ENCODE data around the gene BLACAT1.
A peak's percentile ranks its signal among the peaks of the same experiment; 100 is the strongest.

BLACAT1 gene

DNA sequence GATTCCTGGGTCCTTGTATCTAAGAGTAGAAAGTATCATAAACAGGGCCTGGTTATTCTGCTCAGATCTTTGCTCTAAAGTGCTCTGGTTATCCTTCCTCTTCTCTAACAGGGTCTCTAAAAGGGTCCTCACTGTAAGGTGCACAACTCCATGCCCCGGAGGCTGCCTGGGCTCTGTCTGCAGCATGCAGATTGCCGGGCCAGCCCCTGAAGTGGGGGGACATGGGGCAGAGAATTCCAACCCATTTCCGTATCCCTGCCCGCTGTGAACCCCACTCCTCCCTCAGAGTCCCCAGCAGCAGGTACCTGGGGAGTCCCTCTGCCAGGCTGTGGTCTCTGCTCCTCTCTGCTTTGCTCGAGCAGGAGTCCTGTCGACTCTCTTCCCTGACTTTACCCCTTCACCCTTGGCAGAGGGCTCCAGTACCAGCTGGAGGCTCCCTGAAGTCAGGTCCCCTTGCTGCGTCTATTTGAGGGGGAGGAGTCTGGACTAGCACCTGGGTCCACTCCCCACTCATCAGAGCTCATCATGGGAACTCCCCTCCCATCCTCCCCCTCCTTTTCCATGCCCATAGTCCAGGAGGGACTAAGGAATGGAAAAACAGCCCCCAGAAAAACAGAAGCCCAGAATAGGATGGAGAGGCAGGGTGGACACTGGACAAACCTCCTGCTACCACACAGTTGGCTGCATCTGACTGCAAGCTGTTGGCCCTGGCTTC lies 12.1 kb downstream of the BLACAT1 start:
- H3K36me3 ChIP-seq (ENCODE audit: control insufficient read depth, low read depth, low read length), result no peaks in the 10 kb centered on the region
- peak overlapping the region; percentile 35 for H3K9ac ChIP-seq (ENCODE audit: low read length)
- peaks cover 94% of the 10 kb centered on the region for H3K4me1 ChIP-seq (ENCODE audit: control insufficient read depth, low read depth, low read length)
- H3K27me3 ChIP-seq (ENCODE audit: control insufficient read depth, insufficient read depth, low read length), result no peaks in the 10 kb centered on the region
- peak overlapping the region; percentile 41 for H3K4me3 ChIP-seq (ENCODE audit: low read length)
- no peaks in the 10 kb centered on the region for H3K9me3 ChIP-seq (ENCODE audit: control insufficient read depth, low read depth, low read length)
- H3K27ac ChIP-seq (ENCODE audit: low read length), result no peak overlapping the region

DNA sequence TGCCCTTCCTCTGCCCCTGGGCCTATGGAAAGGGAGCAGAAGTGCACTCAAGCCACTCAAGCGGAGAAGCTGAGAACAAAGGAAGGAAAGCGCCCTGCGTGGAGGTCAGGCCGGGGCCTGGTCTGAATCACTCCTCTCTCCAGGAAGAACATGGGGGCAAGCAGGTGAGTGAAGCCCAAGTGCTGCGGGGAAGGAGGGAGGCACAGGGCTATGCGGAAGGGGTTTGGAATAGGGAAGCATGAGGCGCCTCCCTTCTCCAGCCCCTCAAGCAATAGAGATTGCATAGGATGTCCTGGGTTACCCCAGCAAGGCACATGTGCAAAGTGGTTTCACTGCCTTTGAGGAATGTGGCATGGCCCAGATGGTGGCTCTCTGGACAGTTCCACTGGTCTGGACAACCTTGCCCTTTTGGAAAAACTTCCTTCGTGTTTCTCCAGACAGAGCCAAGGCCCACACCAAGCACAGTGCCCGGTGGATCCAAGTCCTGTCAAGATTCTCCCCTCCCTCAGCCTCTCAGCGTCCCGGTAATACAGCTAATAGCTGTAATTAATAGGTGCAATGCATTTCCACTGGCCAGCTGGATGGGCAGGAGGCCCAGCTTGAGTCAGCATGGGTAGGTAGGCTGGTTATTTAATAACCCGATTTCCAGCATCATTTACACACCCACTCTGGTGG lies 13.7 kb downstream of the BLACAT1 start:
- Histone ChIP-seq H3K9me3 (ENCODE audit: control insufficient read depth, low read depth, low read length) (no peaks in the 10 kb centered on the region), H3K9ac (ENCODE audit: low read length) (no peak overlapping the region), H3K4me3 (ENCODE audit: low read length) (peak overlapping the region; percentile 15), H3K27ac (ENCODE audit: low read length) (no peak overlapping the region), H3K36me3 (ENCODE audit: control insufficient read depth, low read depth, low read length) (no peaks in the 10 kb centered on the region), H3K4me1 (ENCODE audit: control insufficient read depth, low read depth, low read length) (peaks cover 80% of the 10 kb centered on the region), H3K27me3 (ENCODE audit: control insufficient read depth, insufficient read depth, low read length) (no peaks in the 10 kb centered on the region)

DNA sequence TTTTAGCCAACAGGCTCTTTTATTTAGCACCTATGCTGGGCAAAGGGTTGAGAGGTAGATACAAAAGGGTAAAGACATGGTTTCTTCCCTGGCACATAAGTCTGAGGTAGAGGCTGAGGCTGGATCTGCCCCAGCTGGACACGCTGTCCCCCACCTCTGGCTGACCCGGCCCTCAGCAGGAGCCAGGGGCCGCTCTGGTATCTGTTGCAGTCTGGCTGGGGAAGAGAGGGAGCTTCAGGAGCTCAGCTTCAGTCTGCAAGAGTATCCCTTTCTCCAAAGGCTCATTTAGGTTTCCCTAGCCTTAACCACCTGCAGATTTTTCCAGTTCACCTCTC lies 14.2 kb downstream of the BLACAT1 start:
- Histone ChIP-seq H3K27ac (ENCODE audit: low read length) (no peak overlapping the region), H3K4me3 (ENCODE audit: low read length) (peak overlapping the region; percentile 15), H3K36me3 (ENCODE audit: control insufficient read depth, low read depth, low read length) (no peaks in the 10 kb centered on the region), H3K4me1 (ENCODE audit: control insufficient read depth, low read depth, low read length) (peaks cover 80% of the 10 kb centered on the region), H3K9me3 (ENCODE audit: control insufficient read depth, low read depth, low read length) (no peaks in the 10 kb centered on the region), H3K27me3 (ENCODE audit: control insufficient read depth, insufficient read depth, low read length) (peaks cover under 1% of the 10 kb centered on the region), H3K9ac (ENCODE audit: low read length) (no peak overlapping the region)

DNA sequence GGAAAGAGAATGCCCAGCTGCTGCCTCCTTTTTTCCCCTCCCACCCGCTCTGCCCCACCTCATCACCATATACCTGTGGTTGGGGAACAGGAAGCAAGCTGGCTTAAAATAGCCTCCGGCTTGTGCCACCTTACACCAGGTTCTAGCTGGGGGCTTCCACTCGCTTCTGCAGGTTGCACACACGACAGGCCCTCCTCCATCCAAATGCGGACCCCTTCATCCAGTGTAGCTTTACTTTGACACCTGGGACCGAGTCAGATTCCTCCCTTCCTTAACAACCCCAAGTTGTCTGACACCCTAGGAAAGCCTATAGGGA lies 14.6 kb downstream of the BLACAT1 start:
- Histone ChIP-seq H3K4me3 (ENCODE audit: low read length) (peak overlapping the region; percentile 15), H3K4me1 (ENCODE audit: control insufficient read depth, low read depth, low read length) (peaks cover 77% of the 10 kb centered on the region), H3K27me3 (ENCODE audit: control insufficient read depth, insufficient read depth, low read length) (peaks cover 5% of the 10 kb centered on the region), H3K9me3 (ENCODE audit: control insufficient read depth, low read depth, low read length) (no peaks in the 10 kb centered on the region), H3K9ac (ENCODE audit: low read length) (peak overlapping the region; percentile 33), H3K36me3 (ENCODE audit: control insufficient read depth, low read depth, low read length) (no peaks in the 10 kb centered on the region), H3K27ac (ENCODE audit: low read length) (no peak overlapping the region)

DNA sequence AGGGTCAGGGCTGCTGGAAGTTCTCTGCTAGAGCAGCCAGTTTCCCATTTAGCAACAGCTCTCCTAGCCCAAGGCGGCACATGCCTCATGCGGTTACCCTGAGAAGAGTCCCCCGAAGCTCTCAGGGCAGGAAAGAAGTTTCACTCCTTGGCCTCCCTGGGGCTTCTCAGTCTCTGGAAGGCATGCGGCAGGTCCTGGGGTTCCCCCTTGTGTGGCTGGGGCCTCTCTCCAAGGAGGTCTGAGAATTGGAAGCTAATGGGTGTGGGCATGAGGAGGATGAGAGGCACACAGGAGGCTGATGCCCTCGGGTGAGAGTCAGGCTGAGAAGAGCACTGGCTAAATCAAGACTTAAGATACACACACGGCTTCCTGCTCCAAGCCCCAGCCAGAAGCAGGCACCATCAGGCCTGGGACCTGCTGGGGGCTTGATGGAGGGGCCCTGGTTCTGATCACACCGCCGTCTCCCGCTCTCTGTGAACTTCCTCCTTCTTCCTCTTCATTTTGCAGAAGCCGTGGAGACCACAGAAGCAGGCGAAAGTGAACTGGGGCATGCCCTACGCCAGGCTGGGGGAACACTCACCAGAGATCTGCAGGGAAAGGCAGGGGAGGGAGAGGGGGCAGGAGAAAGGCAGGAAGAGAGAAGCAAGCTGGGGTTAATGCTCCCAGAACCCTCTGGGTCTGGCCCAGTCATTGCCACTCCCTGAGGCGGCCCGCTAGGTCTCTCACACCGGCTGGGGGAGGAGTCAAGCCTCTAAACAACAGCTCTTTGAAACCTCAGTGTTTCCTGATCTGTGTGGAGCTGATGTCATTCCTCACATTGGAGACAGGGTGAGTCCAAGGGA lies 15.1 kb downstream of the BLACAT1 start:
- Histone ChIP-seq H3K36me3 (ENCODE audit: control insufficient read depth, low read depth, low read length) (no peaks in the 10 kb centered on the region), H3K27ac (ENCODE audit: low read length) (no peak overlapping the region), H3K27me3 (ENCODE audit: control insufficient read depth, insufficient read depth, low read length) (peaks cover 8% of the 10 kb centered on the region), H3K4me3 (ENCODE audit: low read length) (no peak overlapping the region), H3K9me3 (ENCODE audit: control insufficient read depth, low read depth, low read length) (no peaks in the 10 kb centered on the region), H3K9ac (ENCODE audit: low read length) (no peak overlapping the region), H3K4me1 (ENCODE audit: control insufficient read depth, low read depth, low read length) (peaks cover 74% of the 10 kb centered on the region)

DNA sequence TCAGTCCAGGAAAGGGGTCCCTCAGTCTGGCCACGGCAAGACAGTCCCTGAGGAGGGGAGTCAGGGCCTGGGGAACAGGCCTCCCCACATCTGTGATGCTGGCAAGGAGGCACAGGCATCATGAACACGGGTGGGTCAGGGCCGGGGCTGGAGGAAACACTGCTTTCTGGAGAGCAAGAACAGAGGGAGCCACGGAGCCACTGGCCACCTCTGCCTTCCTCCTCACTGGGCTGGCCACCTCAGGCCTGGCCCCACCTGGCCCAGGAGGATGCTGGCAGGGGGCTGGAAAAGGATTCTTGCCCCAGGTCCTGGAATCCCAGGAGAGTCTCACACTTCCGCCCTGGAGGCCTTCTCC lies 15.7 kb downstream of the BLACAT1 start:
- H3K9me3 ChIP-seq (ENCODE audit: control insufficient read depth, low read depth, low read length), result no peaks in the 10 kb centered on the region
- no peaks in the 10 kb centered on the region for H3K36me3 ChIP-seq (ENCODE audit: control insufficient read depth, low read depth, low read length)
- peaks cover 12% of the 10 kb centered on the region for H3K27me3 ChIP-seq (ENCODE audit: control insufficient read depth, insufficient read depth, low read length)
- H3K4me1 ChIP-seq (ENCODE audit: control insufficient read depth, low read depth, low read length), result peaks cover 69% of the 10 kb centered on the region
- no peak overlapping the region for H3K9ac ChIP-seq (ENCODE audit: low read length)
- no peak overlapping the region for H3K27ac ChIP-seq (ENCODE audit: low read length)
- H3K4me3 ChIP-seq (ENCODE audit: low read length), result no peak overlapping the region

DNA sequence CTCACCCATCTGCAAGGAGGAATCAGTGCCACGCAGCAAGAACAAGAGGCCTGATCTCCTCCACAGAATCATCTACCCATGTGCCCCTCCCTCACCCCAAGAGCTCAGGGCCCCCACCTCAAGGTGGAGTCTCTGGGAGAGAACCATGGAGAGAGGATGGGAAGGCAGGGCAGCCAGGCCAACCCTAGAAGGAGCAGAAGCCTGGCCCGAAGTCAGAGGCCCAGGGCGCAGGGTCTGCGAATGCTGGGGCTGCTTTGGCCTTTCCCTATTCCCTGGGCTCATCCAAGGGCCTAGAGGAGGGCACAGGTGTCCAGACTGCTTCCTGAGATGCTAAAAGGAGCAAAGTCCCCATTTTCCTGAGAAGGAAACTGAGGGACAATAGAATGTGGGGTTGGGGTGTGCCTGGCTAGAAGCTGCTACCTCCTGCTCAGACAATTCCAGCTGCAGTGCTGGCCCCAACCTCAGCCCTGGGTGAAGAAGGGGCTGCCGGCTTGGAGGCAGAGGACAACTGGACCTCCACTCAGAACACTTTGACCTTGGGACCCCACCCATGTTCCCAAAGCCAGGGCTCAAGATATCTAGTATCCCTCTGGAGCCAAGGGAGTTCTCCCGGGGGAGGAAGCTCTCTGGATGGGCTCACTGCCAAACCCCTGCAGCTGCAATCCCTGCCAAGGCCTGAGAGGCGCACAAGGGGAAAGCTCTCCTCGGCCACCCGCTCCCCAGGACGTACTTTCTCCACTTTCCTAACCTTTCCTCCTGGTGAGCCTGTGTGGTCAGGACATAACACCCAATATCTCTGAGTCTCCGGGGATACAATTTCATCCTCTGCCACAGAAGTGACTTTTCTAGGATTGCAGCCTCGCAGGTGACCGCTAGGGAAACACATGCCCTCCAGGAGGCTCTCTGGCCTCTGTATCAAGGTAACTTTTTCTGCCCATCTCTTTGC lies 17.4 kb downstream of the BLACAT1 start:
- H3K4me3 ChIP-seq (ENCODE audit: low read length), result no peak overlapping the region
- no peak overlapping the region for H3K9ac ChIP-seq (ENCODE audit: low read length)
- H3K27me3 ChIP-seq (ENCODE audit: control insufficient read depth, insufficient read depth, low read length), result peaks cover 12% of the 10 kb centered on the region
- H3K36me3 ChIP-seq (ENCODE audit: control insufficient read depth, low read depth, low read length), result no peaks in the 10 kb centered on the region
- peaks cover 57% of the 10 kb centered on the region for H3K4me1 ChIP-seq (ENCODE audit: control insufficient read depth, low read depth, low read length)
- H3K9me3 ChIP-seq (ENCODE audit: control insufficient read depth, low read depth, low read length), result no peaks in the 10 kb centered on the region
- no peak overlapping the region for H3K27ac ChIP-seq (ENCODE audit: low read length)

DNA sequence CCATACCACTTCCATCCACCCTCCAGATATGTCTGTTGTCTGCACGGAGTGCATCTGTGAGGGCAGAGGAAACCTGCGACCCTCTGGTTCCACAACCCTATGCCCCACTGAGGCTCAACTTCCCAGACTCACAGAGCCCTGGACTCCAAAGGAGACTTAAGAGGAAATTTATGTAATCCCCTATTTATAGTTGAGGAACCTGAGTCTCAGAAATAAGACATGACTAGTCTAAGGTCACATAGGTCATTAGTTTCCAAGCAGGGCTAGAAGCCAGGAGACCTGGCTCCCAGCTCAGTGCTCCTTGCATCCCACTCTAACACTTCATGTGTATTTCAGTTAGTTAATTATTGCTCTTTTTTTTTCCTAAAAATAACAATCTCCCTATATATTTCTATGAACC lies 18.3 kb downstream of the BLACAT1 start:
- Histone ChIP-seq H3K4me1 (ENCODE audit: control insufficient read depth, low read depth, low read length) (peaks cover 48% of the 10 kb centered on the region), H3K36me3 (ENCODE audit: control insufficient read depth, low read depth, low read length) (no peaks in the 10 kb centered on the region), H3K9me3 (ENCODE audit: control insufficient read depth, low read depth, low read length) (no peaks in the 10 kb centered on the region), H3K4me3 (ENCODE audit: low read length) (no peak overlapping the region), H3K9ac (ENCODE audit: low read length) (no peak overlapping the region), H3K27ac (ENCODE audit: low read length) (no peak overlapping the region), H3K27me3 (ENCODE audit: control insufficient read depth, insufficient read depth, low read length) (peaks cover 12% of the 10 kb centered on the region)

DNA sequence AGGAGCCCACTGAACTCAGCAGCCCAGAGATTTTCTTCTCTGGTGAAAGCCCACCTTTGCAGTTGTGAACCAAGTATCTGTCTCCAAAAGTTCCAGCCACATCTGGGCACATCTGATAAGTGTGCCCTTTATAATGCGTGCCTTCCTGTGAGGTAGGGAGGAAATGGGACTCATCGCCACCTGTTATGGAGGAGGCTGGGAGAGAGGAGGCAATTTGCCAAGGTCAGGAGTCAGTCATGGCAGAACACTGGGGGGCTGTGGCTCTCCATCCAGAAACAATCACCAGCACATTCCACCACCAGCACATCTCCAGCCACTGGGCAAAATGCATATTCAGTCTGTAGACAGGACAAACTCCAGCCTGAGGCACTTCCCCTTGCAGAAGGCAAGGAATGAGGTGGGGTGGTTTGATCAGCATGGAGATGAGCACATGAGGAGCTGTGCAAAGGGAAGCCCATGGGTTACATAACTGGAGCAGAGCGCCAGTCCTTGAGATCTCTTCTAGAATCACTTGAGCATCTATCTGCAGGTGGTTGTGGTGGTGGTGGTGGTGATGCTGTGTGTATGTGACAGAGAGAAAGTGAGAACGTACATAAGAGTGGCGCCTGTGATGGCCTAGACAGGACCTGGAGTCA lies 19.0 kb downstream of the BLACAT1 start:
- Histone ChIP-seq H3K27me3 (ENCODE audit: control insufficient read depth, insufficient read depth, low read length) (peaks cover 12% of the 10 kb centered on the region), H3K4me3 (ENCODE audit: low read length) (no peak overlapping the region), H3K27ac (ENCODE audit: low read length) (no peak overlapping the region), H3K9ac (ENCODE audit: low read length) (no peak overlapping the region), H3K36me3 (ENCODE audit: control insufficient read depth, low read depth, low read length) (no peaks in the 10 kb centered on the region), H3K9me3 (ENCODE audit: control insufficient read depth, low read depth, low read length) (no peaks in the 10 kb centered on the region), H3K4me1 (ENCODE audit: control insufficient read depth, low read depth, low read length) (peaks cover 41% of the 10 kb centered on the region)

DNA sequence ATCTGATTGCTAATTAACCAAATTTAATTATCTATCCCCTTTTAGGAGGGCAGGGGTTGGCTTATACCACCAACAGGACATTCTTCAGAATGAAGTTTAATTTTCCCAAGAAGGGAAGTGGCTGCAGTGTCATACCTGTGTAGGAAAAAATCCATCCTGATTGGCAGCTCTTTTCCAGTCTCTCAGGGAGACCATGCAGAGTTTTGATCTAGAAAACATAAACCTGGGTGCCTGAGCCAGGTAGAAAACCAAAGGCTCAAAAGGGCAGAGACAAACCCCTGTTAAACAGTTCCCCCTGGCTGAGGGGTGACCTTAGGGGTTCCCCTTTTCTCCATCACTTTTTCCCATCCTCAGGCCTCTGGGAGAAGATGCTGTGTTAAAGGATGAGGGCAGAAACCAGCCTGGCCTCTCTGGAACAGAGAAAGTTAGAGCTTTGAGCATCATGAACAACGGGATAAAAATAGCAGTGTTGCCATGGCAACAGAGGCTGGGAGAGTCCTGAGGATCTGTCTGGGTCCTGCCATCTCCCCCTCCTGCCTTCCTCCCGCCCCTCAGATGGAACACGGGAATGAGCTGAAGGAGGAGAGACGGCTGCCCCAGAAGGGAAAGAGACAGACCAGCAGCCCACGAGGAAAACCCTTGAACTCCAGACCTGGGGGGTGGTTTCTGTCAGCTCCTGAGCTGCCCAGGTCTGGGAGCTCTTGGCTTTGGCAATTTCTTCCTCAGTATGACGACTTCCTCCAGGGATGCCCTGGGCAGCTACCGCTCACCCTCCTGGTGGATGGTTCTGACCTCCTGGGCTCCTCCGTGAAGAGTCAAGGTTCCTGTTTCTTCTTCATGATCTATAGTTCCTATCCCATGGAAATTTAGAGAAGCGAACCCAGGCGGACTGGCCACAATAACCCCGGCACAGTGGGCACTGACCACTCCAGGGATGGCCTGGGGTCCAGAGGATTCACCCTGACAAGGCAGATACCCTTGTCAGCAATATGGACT lies 20.0 kb downstream of the BLACAT1 start:
- Histone ChIP-seq H3K36me3 (ENCODE audit: control insufficient read depth, low read depth, low read length) (no peaks in the 10 kb centered on the region), H3K4me3 (ENCODE audit: low read length) (no peak overlapping the region), H3K27me3 (ENCODE audit: control insufficient read depth, insufficient read depth, low read length) (peaks cover 12% of the 10 kb centered on the region), H3K4me1 (ENCODE audit: control insufficient read depth, low read depth, low read length) (peaks cover 35% of the 10 kb centered on the region), H3K9ac (ENCODE audit: low read length) (no peak overlapping the region), H3K9me3 (ENCODE audit: control insufficient read depth, low read depth, low read length) (no peaks in the 10 kb centered on the region), H3K27ac (ENCODE audit: low read length) (no peak overlapping the region)
